EL (cell line): ENCODE data around the gene BFSP2.
"Not testable (repeated sequence)": the region's sequence is repeated elsewhere in the genome, so short reads cannot be mapped to it uniquely, and the experiment has no call there.

Experiments
- DNase-seq: peaks from one replicate; pipeline ENCODE4 v3.0.0-alpha.2; 2016

Gene BFSP2

DNA sequence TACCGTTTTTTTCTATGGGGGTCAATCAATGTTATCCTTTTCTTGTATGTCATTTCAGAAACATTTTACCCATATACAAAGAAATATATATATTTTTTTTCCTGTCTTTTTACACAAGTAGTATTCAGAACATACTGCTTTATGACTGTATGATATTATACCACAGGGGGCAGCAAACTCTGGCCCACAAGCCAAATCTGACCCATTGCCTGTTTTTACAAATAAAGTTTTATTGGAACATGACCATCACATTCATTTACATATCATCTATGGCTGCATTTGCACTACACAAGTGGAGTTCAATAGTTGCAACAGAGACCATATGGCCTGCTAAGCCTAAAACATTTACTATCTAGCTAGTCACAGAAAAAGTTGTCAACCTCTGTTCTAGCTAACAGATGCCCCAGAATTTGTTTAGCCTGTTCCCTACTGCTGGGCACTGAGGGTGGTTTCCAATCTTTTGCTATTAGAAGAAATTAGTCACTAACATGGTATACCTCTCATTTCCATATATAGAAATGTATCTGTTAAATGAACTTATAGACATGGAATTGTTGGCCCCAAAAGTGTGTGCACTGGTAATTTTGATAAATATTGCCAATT is 57.7 kb downstream of the BFSP2 start:
- no peak for DNase-seq

GRCh38 chr3:133459400-133459799 is 59.5 kb downstream of the BFSP2 start:
- DNase-seq: no peak

DNA sequence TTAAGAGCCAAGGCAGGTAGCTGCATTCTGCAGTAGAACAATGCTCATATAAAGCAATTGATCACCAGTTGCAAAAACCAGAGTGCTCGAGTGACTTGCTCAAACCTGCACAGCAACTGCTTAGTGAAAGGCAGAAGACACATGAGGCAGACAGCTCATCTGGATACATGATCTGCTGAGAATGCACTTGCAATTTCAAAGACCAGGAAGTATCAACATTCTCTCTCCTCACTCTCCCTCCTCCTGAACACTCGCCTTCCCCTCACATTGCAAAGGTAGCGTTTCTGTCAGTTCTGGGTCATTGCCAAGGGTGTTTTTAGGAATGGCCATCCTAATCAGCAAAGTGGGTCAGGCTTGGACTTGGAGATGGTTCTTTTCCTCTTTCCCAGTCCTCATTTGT is 61.0 kb downstream of the BFSP2 start:
- DNase-seq: no peak

DNA sequence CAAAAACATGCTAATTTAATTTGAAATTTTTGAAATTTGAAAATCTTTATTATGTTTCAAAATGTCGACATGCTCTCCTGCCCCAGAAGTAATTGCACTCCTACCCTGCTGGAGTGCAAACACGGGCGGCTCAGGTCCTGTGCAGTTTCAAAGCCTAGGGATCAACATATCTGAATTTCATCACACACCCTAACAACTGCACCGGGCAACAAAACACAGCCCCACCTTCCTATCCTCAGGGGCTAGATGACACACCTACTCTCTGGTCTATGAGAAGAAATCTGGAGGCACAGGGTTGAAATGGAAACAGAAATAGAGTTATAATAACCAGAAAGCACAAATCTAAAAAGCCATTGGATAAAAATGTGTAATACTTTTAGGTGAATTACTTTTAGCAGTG is 61.4 kb downstream of the BFSP2 start:
- no peak for DNase-seq

- no peak for DNase-seq
Measured at GRCh38 chr3:133463347-133463860, 63.5 kb downstream of the BFSP2 start.

DNA sequence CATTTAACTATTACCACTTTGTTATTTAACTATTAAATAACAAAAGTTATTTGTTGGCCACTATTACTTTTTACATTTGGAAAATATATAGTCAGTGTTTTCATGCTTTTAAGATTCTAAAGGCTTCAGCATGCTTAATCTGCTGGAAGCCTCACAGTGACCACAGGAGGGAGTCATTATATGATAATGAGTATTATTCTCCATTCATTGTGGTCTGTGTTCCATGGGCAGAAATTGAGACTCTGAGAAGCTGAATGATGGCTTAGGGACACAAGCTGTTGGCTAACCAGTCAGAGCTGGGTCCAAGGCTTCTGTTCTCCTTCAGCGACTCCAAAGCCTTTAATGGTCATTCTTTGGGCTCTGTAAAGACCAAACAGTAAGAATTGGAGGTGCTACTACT is 64.7 kb downstream of the BFSP2 start:
- peak; percentile 44 for DNase-seq

DNA sequence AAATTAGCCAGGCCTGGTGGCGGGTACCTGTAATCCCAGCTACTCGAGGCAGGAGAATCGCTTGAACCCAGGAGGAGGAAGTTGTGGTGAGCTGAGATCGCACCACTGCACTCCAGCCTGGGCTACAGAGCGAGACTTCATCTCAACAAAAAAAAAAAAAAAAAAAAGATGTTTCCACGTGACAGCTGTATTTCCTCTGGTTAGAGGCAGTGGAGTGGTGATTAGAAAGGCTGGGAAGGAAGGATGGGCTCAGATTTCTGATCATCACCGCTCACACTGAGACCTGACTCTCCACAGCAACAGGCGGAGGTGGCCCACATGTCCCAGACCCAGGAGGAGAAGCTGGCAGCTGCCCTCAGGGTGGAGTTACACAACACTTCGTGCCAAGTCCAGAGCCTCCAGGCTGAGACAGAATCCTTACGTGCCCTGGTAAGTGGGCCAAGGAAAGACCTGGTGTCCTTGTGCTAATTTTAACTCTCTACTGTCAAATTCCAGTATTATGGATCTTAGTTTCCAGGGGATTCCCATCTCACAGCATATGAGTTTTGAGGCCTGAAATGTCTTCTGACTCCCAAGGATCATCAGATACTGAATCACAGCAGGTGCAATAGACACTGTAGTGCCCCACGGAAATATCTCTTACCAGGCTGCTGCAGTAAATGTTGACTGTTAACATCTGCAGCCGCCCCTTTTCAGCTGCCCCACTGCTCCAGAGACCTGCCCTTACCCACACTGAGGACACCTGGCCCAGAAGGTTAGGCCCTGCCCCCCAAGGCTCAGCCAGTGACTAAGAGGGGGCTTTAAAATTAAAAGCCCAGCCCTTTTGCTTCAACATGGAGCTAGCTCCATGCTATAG is 66.9 kb downstream of the BFSP2 start:
- no peak for DNase-seq

DNA sequence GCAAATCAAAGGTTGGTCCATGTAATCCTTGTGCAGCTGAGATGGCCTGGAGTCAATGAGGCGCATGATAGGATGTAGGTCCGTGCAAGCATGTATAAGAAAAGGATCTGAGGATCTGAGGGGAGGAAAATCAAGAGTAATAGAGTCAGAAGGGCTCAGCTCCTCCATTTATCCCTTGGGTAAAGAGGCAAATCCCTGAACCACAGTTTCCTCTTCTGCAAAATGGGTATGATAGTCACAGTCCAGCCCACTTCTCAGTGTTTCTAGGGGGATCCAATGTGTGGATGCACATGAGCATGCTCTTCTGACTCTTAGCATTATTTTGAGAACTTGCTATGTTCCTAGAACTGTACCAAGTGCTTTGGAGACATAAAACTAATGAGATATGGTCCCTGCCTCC is 67.9 kb downstream of the BFSP2 start:
- no peak for DNase-seq

- no peak for DNase-seq
Measured at GRCh38 chr3:133468251-133468721, 68.4 kb downstream of the BFSP2 start.

DNA sequence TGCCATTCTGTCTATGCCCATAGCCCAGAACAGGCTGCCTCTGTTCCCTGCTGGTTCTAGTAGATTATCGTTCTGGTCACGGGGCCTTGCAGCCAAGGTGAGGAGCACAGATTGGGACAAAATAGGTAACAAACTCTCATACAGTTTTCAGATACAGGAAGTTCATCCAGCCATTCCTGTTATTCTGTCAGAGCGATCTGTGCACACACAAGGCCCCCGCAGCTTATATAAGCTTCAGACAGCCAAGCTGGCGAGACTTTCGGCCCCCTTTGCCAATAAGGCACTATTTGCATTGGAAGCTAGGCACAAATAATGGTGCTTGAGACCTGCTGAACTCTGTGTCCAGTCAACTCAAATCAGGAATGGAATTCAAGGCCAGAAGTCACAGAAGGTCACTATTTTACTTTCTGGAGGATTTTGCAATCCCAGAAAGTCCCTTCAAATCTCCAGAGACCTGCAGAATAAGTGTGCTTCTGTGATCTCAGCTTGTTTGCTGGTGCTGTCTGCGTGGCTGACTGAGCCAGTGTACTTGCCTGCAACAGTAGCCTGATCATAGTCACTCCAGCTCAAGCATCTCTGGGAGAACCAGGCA is 69.4 kb downstream of the BFSP2 start:
- DNase-seq: peak; percentile 24

- DNase-seq: peak; percentile 44
Measured at GRCh38 chr3:133472242-133472641, 72.4 kb downstream of the BFSP2 start.

DNA sequence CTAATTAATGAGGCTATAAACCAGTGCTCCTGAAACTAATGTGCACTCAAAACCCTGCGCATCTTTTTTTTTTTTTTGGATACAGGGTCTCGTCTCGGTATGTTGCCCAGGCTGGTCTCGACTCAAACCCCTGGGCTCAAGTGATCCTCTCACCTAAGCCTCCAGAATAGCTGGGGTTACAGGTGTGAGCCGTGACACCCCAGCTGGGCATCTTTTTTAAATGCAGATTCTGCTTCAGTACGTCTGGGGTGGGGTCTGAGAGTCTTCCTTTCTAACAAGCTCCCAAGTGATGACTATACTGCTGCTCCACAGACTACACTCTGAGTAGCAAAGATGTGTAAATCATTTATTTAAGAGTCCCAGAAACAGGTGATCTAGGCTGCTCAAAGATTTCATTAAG is 73.0 kb downstream of the BFSP2 start:
- DNase-seq: no peak

- DNase-seq: not testable (repeated sequence)
Measured at GRCh38 chr3:133473472-133474191, 73.8 kb downstream of the BFSP2 start.

GRCh38 chr3:133474251-133474801 is 74.5 kb downstream of the BFSP2 start:
- DNase-seq: no peak

GRCh38 chr3:133474817-133475216 is 75.0 kb downstream of the BFSP2 start:
- DNase-seq: no peak

DNA sequence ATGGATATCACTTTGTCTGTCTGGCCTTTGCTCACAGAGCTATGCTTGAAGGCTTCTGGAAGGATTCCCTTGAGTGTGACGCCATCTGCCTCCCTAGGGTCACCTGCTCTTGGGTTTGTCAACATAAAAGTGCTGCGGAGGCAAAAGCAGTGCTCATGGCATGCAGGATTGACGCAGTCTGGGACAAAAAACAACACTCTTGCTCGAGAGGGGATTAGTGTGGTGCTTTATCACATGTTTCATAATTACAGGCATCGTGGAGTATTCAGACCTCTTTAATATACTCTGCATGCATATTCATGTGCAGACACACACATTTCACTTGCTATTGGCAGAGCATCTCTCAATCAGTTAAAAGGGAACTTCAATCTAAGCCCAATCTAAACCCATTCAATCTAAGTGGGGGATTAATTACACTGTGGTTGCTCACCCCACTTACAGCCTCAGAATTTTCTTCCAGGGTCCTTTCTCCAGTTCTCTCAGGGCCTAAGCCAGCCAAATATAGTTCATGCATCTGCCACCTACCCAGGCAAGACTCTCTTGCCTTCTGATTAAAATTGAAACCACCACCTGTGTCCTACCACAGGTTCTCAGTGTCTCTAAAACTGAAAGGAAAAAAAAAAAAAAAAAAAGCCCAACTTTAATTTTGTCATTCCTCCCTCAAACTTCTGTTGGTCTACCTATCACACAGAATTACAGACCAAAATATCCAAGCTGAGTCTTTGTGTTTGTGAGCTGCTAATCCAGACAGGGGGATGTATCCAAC is 75.6 kb downstream of the BFSP2 start:
- no peak for DNase-seq

GRCh38 chr3:133476971-133477375 is 77.1 kb downstream of the BFSP2 start:
- no peak for DNase-seq

DNA sequence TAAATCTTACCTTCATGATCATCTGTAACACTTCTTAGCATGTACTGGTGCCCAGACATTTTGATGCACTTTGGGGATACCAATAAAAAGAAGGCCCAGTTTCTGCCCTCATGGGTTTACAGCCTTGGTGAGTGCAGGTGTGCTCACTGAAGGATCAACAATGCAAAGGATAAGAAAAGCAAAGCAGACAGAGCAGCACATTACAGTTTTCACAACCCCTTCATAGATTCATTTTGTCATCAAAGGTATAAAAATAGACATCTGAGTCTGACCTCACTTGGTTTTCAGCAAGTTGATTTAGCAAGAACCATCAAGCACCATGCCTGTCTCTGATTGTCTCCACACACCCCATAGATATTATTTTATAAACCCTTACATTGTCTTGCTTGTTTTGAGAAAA is 77.6 kb downstream of the BFSP2 start:
- DNase-seq: no peak

DNA sequence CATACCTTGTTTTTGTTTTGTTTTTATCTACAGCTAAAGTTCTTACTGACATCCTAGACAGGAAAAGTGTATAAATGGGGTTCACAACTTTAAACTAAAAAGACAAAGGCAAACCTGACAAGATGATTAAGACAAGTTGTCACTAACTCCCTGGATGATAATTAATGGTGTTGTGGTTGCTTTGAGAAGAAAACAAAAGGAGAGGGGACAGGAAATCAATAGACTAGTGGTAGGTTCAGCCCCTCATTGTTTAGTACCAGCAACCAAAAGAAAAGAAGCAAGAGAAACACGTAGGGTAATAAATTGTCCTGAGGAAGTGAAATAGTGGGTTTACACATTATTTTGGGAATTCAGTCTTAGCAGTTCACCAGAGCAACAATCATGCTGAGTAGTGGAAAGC is 78.8 kb downstream of the BFSP2 start:
- DNase-seq: no peak

DNA sequence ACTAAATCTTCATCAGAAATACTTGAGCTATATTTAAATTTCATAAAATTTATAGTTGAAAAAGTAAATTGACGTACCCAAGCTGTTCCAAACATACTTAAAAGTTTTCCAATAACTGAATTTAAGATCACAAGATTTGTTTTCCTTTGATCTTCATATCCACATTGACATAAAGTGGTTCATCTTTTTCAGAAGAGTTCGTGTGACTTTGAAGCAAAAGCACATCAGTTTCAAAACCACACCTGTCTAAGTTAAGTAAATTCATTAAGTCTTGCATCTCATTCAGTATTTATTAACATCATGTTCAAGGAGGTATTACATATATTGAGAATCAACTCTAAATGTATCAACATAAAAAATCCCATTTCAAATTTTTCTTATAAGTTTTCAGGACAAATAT is 79.5 kb downstream of the BFSP2 start:
- DNase-seq: no peak

- no peak for DNase-seq
Measured at GRCh38 chr3:133479895-133480669, 80.2 kb downstream of the BFSP2 start.
